ENCODE results near the gene RTKN. TPM values are rescaled to one million over a fixed set of nuclear protein-coding genes. Genes with fewer than 3 reads are reported as not detected.

The RTKN gene
- total and polyA plus RNA-seq, 10 of the 15 experiments (the other 5 are each of a cell fraction or from before 2014, with no cell fraction given), result 0.50 to 12.3 (median 5.4) TPM

GRCh38 chr2:74438248-74438647 is 3.5 kb downstream of the RTKN start:
- Histone ChIP-seq H3K4me3 (no peak overlapping the region), H3K27ac (ENCODE audit: control insufficient read depth, insufficient read depth) (no peak overlapping the region), H3K79me2 (ENCODE audit: control insufficient read depth, insufficient read depth, low read length) (no peaks in the 10 kb centered on the region; the same call in 1 of the 2 replicates), H3K4me2 (ENCODE audit: control insufficient read depth, insufficient read depth) (no peak overlapping the region), H4K20me1 (ENCODE audit: control insufficient read depth, insufficient read depth) (no peaks in the 10 kb centered on the region), H3K9me3 (replicated peaks; ENCODE audit: control insufficient read depth, insufficient read depth, low read length) (no peaks in the 10 kb centered on the region), H3K9ac (ENCODE audit: control insufficient read depth, insufficient read depth, low read length) (no peak overlapping the region), H3K27me3 (replicated peaks in 1 of 2; ENCODE audit: control insufficient read depth in 2 of 2, insufficient read depth in 2 of 2, low read length in 1 of 2) (peaks cover 2 to 10% of the 10 kb centered on the region in 2 experiments; a peak in 3 of 4 replicates), H3K4me1 (ENCODE audit: control insufficient read depth, insufficient read depth, low read length) (peaks cover 23% of the 10 kb centered on the region), H3K36me3 (ENCODE audit: control insufficient read depth in 2 of 2, insufficient read depth in 2 of 2, low read length in 1 of 2) (no peaks in the 10 kb centered on the region), H2AFZ (ENCODE audit: control insufficient read depth, low read depth, low read length) (no peak overlapping the region)
- ChIA-PET CTCF (interaction anchor here (1.2 to 2.5 kb wide), 2 partner anchors 16 to 25 kb away, joined by 3 to 12 read pairs; partner anchors contain the start of gene INO80B), RAD21 (ENCODE audit: unreplicated experiment) (no interaction called here), POLR2A (interaction anchor here (1.1 to 3.4 kb wide), 2 partner anchors 14 to 18 kb away, joined by 3 to 21 read pairs; partner anchors contain the start of genes C2orf81 and WDR54), SMC1A (ENCODE audit: uncharacterized antibody, unreplicated experiment) (interaction anchor here (0.7 to 1.4 kb wide), 3 partner anchors 16 to 20 kb away, joined by 3 to 4 read pairs (median 3); partner anchors contain the start of genes INO80B and WBP1)
- 92% methylated on average over 1 of the region's 1 CpG for whole genome bisulfite sequencing (ENCODE audit: insufficient coverage, insufficient replicate concordance, low lambda C conversion rate, missing lambda C conversion rate)
- BruUV-seq (replicated peaks), result no TSS peak
- ATAC-seq (no peak), FAIRE-seq (no peak), DNase-seq (ENCODE audit: low read depth, low spot score) (no peak)
- intact Hi-C loops (cut with micrococcal nuclease; ENCODE audit: unreplicated experiment) (no loop called here), in situ Hi-C loops (cut with MboI) (no loop called here)
- TF ChIP-seq CREM (IDR thresholded peaks at IDR 0.05; ENCODE audit: low read depth), result no peak
- no peak for TF ChIP-seq CEBPZ (IDR thresholded peaks at IDR 0.05; ENCODE audit: low read depth, low read length)
